Duodenal mucosa (tissue), 2 donors: ENCODE results near the gene TUBGCP2.
A peak's percentile ranks its signal among the peaks of the same experiment; 100 is the strongest.

Source experiments
- H3K27ac ChIP-seq: one replicate; pipeline ENCODE4 v1.7.0; 2013; ENCODE audit warnings: low read depth, low read length
- H3K27me3 ChIP-seq, 2 donors: one replicate each; pipeline ENCODE4 v1.7.0; 2013; ENCODE audit warnings: low read length in 2 of 2, control low read depth in 1 of 2; ENCODE audit not compliant: insufficient read depth in 2 of 2, control insufficient read depth in 1 of 2
- H3K36me3 ChIP-seq, 2 donors: one replicate each; pipeline ENCODE4 v1.7.0; 2013; ENCODE audit warnings: low read length in 2 of 2, control low read depth in 1 of 2; ENCODE audit not compliant: insufficient read depth in 2 of 2, control insufficient read depth in 1 of 2
- H3K4me1 ChIP-seq, 2 donors: one replicate each; pipeline ENCODE4 v1.7.0; 2013; ENCODE audit warnings: low read length in 2 of 2, control low read depth in 1 of 2; ENCODE audit not compliant: insufficient read depth in 2 of 2, control insufficient read depth in 1 of 2
- H3K4me3 ChIP-seq, 2 donors: one replicate each; pipeline ENCODE4 v1.7.0; 2013; ENCODE audit warnings: low read length in 2 of 2, low read depth in 1 of 2
- H3K9ac ChIP-seq, 2 donors: one replicate each; pipeline ENCODE4 v1.7.0; 2013; ENCODE audit warnings: low read length in 2 of 2, low read depth in 1 of 2
- H3K9me3 ChIP-seq, 2 donors: one replicate each; pipeline ENCODE4 v1.7.0; 2013; ENCODE audit warnings: low read length in 2 of 2, control low read depth in 1 of 2; ENCODE audit not compliant: control insufficient read depth in 1 of 2

TUBGCP2 gene

GRCh38 chr10:133280391-133281059, 28.1 kb downstream of the TUBGCP2 start:
- H3K4me3 ChIP-seq = no peak overlapping the region
- no peak overlapping the region for H3K9ac ChIP-seq
- H3K27me3 ChIP-seq = peaks cover 9 to 11% of the 10 kb centered on the region in 2 donors
- H3K27ac ChIP-seq = no peak overlapping the region
- H3K36me3 ChIP-seq = peaks cover 30 to 57% of the 10 kb centered on the region in 2 donors
- H3K4me1 ChIP-seq = peaks cover 9 to 29% of the 10 kb centered on the region in 2 donors
- H3K9me3 ChIP-seq = no peaks in the 10 kb centered on the region

GRCh38 chr10:133279326-133280226, 29.1 kb downstream of the TUBGCP2 start:
- Histone ChIP-seq H3K9me3 (no peaks in the 10 kb centered on the region), H3K27me3 (peaks cover 10 to 20% of the 10 kb centered on the region in 2 donors), H3K4me1 (peaks cover 9 to 32% of the 10 kb centered on the region in 2 donors), H3K27ac (peak overlapping the region; percentile 14), H3K9ac (no peak overlapping the region), H3K4me3 (no peak overlapping the region), H3K36me3 (peaks cover 20 to 47% of the 10 kb centered on the region in 2 donors)

- no peak overlapping the region for H3K9ac ChIP-seq
- peak overlapping the region; percentile 59 for H3K27ac ChIP-seq
- no peaks in the 10 kb centered on the region for H3K9me3 ChIP-seq
- H3K27me3 ChIP-seq = peaks cover 13 to 22% of the 10 kb centered on the region in 2 donors
- peaks cover 17 to 39% of the 10 kb centered on the region in 2 donors for H3K36me3 ChIP-seq
- peaks cover 9 to 38% of the 10 kb centered on the region in 2 donors for H3K4me1 ChIP-seq
- peak overlapping the region in 1 of 2 donors; percentile 31 for H3K4me3 ChIP-seq
Measured at GRCh38 chr10:133278577-133279265, 30.0 kb downstream of the TUBGCP2 start.

GRCh38 chr10:133277993-133278576, 30.6 kb downstream of the TUBGCP2 start:
- H3K9me3 ChIP-seq = no peaks in the 10 kb centered on the region
- H3K27me3 ChIP-seq = peaks cover 13 to 22% of the 10 kb centered on the region in 2 donors
- H3K36me3 ChIP-seq = peaks cover 12 to 32% of the 10 kb centered on the region in 2 donors
- peak overlapping the region; percentile 59 for H3K27ac ChIP-seq
- H3K9ac ChIP-seq = no peak overlapping the region
- peaks cover 9 to 38% of the 10 kb centered on the region in 2 donors for H3K4me1 ChIP-seq
- H3K4me3 ChIP-seq = peak overlapping the region in 1 of 2 donors; percentile 31

- Histone ChIP-seq H3K9ac (no peak overlapping the region), H3K36me3 (peaks cover 6 to 26% of the 10 kb centered on the region in 2 donors), H3K27ac (no peak overlapping the region), H3K4me3 (no peak overlapping the region), H3K9me3 (no peaks in the 10 kb centered on the region), H3K4me1 (peaks cover 9 to 38% of the 10 kb centered on the region in 2 donors), H3K27me3 (peaks cover 13 to 22% of the 10 kb centered on the region in 2 donors)
Measured at GRCh38 chr10:133277277-133277992, 31.2 kb downstream of the TUBGCP2 start.

- Histone ChIP-seq H3K9me3 (no peaks in the 10 kb centered on the region), H3K4me1 (peaks cover 9 to 38% of the 10 kb centered on the region in 2 donors), H3K36me3 (peaks cover 6 to 18% of the 10 kb centered on the region in 2 donors), H3K4me3 (peak within 1 kb of the TSS; percentile 59 to 63), H3K27me3 (peaks cover 13 to 22% of the 10 kb centered on the region in 2 donors), H3K9ac (peak within 1 kb of the TSS; percentile 47 to 56), H3K27ac (peak within 1 kb of the TSS; percentile 32)
Measured at GRCh38 chr10:133276435-133277201, 32.1 kb downstream of the TUBGCP2 start, which contains the start of gene ADAM8. TSS of gene ADAM8 (minus strand) at chr10:133276868. CDS start at chr10:133276817, 51 bp downstream.

GRCh38 chr10:133276100-133276434, 32.6 kb downstream of the TUBGCP2 start:
- H3K27ac ChIP-seq = peak overlapping the region; percentile 32

GRCh38 chr10:133275684-133276092, 33.0 kb downstream of the TUBGCP2 start:
- Histone ChIP-seq H3K9me3 (no peaks in the 10 kb centered on the region), H3K4me3 (peak overlapping the region; percentile 59 to 63), H3K27ac (peak overlapping the region; percentile 32), H3K36me3 (peaks cover 6 to 9% of the 10 kb centered on the region in 2 donors), H3K9ac (peak overlapping the region; percentile 47 to 56), H3K27me3 (peaks cover 13 to 22% of the 10 kb centered on the region in 2 donors), H3K4me1 (peaks cover 9 to 38% of the 10 kb centered on the region in 2 donors)

More at GRCh38 chr10:133276100-133276434, 32.6 kb downstream of the TUBGCP2 start:
- H3K4me1 ChIP-seq = peaks cover 9 to 38% of the 10 kb centered on the region in 2 donors
- peak overlapping the region; percentile 47 to 56 for H3K9ac ChIP-seq
- peaks cover 13 to 22% of the 10 kb centered on the region in 2 donors for H3K27me3 ChIP-seq
- H3K4me3 ChIP-seq = peak overlapping the region; percentile 59 to 63
- H3K36me3 ChIP-seq = peaks cover 6 to 13% of the 10 kb centered on the region in 2 donors
- H3K9me3 ChIP-seq = no peaks in the 10 kb centered on the region
